B cell (primary cell): ENCODE results near the gene LRFN4. TPM values are rescaled to one million over a fixed set of nuclear protein-coding genes. Genes with fewer than 3 reads are reported as not detected.

Source experiments
- ATAC-seq: fragments of 200-7000 bp; cut with Tn5 transposase; one replicate; pipeline ENCODE4 v1.10.0; 2021; ENCODE audit warnings: low read depth, mild to moderate bottlenecking, moderate number of reproducible peaks, moderate library complexity
- CTCF ChIA-PET: fragments of 350-600 bp; sonication (Branson Sonifier 250); formaldehyde crosslinking; loops from one replicate; lab custom pipeline; 2021; ENCODE audit warnings: antibody characterized with exemption, inconsistent platforms; lab: Charles Lee
- POLR2A ChIA-PET: fragments of 350-600 bp; sonication (Branson Sonifier 250); formaldehyde crosslinking; loops from one replicate; lab custom pipeline; 2021; ENCODE audit warnings: antibody characterized with exemption; lab: Charles Lee
- DNase-seq: peaks from one replicate; pipeline ENCODE4 v3.0.0; 2013
- H2AFZ ChIP-seq: 2 replicates; pipeline ENCODE4 v1.6.1; 2012; ENCODE audit warnings: mild to moderate bottlenecking, low read depth, low read length; ENCODE audit not compliant: insufficient read depth, poor library complexity, severe bottlenecking
- H3K27ac ChIP-seq, 2 donors: 1 replicate in 1 of 2; 2 replicates in 1 of 2; pipeline ENCODE4 v1.5.1; 2012 to 2013; ENCODE audit warnings: low read length in 2 of 2, mild to moderate bottlenecking in 2 of 2, moderate library complexity in 1 of 2
- H3K27me3 ChIP-seq, 4 experiments: fragments of 200-600 bp in 1 of 4; sonication (generic) in 1 of 4; replicated peaks in 1 of 4; 1 replicate in 2 of 4; 2 replicates in 2 of 4; pipeline versions ENCODE4 v1.6.1 to v1.7.0; 2013 to 2016; ENCODE audit warnings: low read length in 3 of 4, mild to moderate bottlenecking in 2 of 4, mixed read lengths in 1 of 4, moderate library complexity in 1 of 4; ENCODE audit not compliant: insufficient read depth in 4 of 4, control insufficient read depth in 3 of 4; ENCODE audit errors: control extremely low read depth in 1 of 4
- H3K36me3 ChIP-seq, 2 experiments: replicated peaks in 1 of 2; 1 replicate in 1 of 2; 2 replicates in 1 of 2; pipeline versions ENCODE4 v1.6.1 to v1.7.1; 2013; ENCODE audit warnings: low read length in 1 of 2; ENCODE audit not compliant: insufficient read depth in 2 of 2, control insufficient read depth in 1 of 2; ENCODE audit errors: control extremely low read depth in 1 of 2, extremely low read depth in 1 of 2
- H3K4me1 ChIP-seq, 2 donors: fragments of 200-600 bp in 1 of 2; sonication (generic) in 1 of 2; 1 replicate in 1 of 2; 2 replicates in 1 of 2; pipeline versions ENCODE4 v1.5.1 to v1.6.1; 2013 to 2017; ENCODE audit warnings: low read length in 2 of 2; ENCODE audit not compliant: control insufficient read depth in 2 of 2, insufficient read depth in 2 of 2
- H3K4me2 ChIP-seq: replicated peaks from 2 replicates; pipeline ENCODE3; 2012; ENCODE audit warnings: mild to moderate bottlenecking, low read depth, low read length; ENCODE audit not compliant: poor library complexity, severe bottlenecking
- H3K4me3 ChIP-seq, 5 experiments: fragments of 200-600 bp in 1 of 5; sonication (generic) in 1 of 5; 1 replicate in 3 of 5; 2 replicates in 2 of 5; pipeline versions ENCODE4 v1.5.1 to v1.7.0; 2011 to 2016; ENCODE audit warnings: low read length in 4 of 5, mild to moderate bottlenecking in 4 of 5, low read depth in 2 of 5, control low read depth in 1 of 5, moderate library complexity in 1 of 5; ENCODE audit not compliant: insufficient read depth in 1 of 5; ENCODE audit errors: control extremely low read depth in 1 of 5, extremely low read depth in 1 of 5
- H3K79me2 ChIP-seq: fragments of 200-600 bp; sonication (generic); one replicate; pipeline ENCODE4 v1.6.0; 2016; ENCODE audit warnings: low read length; ENCODE audit not compliant: control insufficient read depth, insufficient read depth
- H3K9ac ChIP-seq: fragments of 200-600 bp; sonication (generic); 2 replicates; pipeline ENCODE4 v1.6.1; 2017; ENCODE audit warnings: mild to moderate bottlenecking, low read length, moderate library complexity
- H3K9me3 ChIP-seq, 3 donors: one replicate each; pipeline versions ENCODE4 v1.6.1 to v1.7.1; 2013; ENCODE audit warnings: low read length in 2 of 3; ENCODE audit not compliant: control insufficient read depth in 2 of 3, insufficient read depth in 1 of 3; ENCODE audit errors: control extremely low read depth in 1 of 3
- H4K20me1 ChIP-seq: 2 replicates; pipeline ENCODE4 v1.6.0; 2012; ENCODE audit warnings: mild to moderate bottlenecking, low read length; ENCODE audit not compliant: insufficient read depth, control insufficient read depth, poor library complexity, severe bottlenecking
- H3K27ac Mint-ChIP-seq: one replicate; pipeline ENCODE4 v1.8.0; 2021; ENCODE audit warnings: mixed read lengths
- H3K27me3 Mint-ChIP-seq: one replicate; pipeline ENCODE4 v1.8.0; 2021; ENCODE audit warnings: mixed read lengths
- H3K4me1 Mint-ChIP-seq: one replicate; pipeline ENCODE4 v1.8.0; 2021; ENCODE audit warnings: mixed read lengths
- H3K4me3 Mint-ChIP-seq: one replicate; pipeline ENCODE4 v1.8.0; 2021; ENCODE audit warnings: mixed read lengths
- H3K9me3 Mint-ChIP-seq: one replicate; pipeline ENCODE4 v1.8.0; 2022; ENCODE audit warnings: mixed read lengths; ENCODE audit not compliant: insufficient read depth
- EZH2 ChIP-seq: IDR thresholded peaks from 2 replicates; pipeline ENCODE4 v1.6.1; 2012; ENCODE audit warnings: borderline replicate concordance, low read depth, mild to moderate bottlenecking, moderate library complexity, low read length; ENCODE audit not compliant: insufficient read depth, poor library complexity, severe bottlenecking
- WGBS: methylation state at CpG from one replicate; pipeline ENCODE4 v1.1.5; 2013; ENCODE audit warnings: missing lambda C conversion rate; ENCODE audit not compliant: insufficient coverage; 5-methylcytosine and 5-hydroxymethylcytosine counted together
- intact Hi-C: fragments of 100-400 bp; cut with micrococcal nuclease; formaldehyde crosslinking; loops from one replicate; pipeline ENCODE4 v1.10.0; 2022
- polyA plus RNA-seq: library from polyadenylated mRNA; depleted of rRNA; stranded (reverse); fragments of >200 nt; gene quantifications from 2 replicates; pipeline ENCODE4 v1.2.3, GENCODE V29; 2012
- total RNA-seq, 2 donors: library from RNA; stranded (reverse); fragments of 120-200 nt in 1 of 2; gene quantifications; 1 replicate in 1 of 2; 2 replicates in 1 of 2; pipeline versions ENCODE4 v1.2.3 to v1.2.4, GENCODE V29; 2013 to 2022
- TF ChIP-seq, protein P1 (sequence below): fragments of 200-600 bp; IDR thresholded peaks from one replicate; pipeline ENCODE4 v1.8.0; 2022; ENCODE audit warnings: antibody characterized with exemption, mild to moderate bottlenecking

Gene LRFN4
- total and polyA plus RNA-seq, 2 donors (not counting 1 experiment from before 2014, with no cell fraction given) = 7.1 to 12.1 TPM

DNA sequence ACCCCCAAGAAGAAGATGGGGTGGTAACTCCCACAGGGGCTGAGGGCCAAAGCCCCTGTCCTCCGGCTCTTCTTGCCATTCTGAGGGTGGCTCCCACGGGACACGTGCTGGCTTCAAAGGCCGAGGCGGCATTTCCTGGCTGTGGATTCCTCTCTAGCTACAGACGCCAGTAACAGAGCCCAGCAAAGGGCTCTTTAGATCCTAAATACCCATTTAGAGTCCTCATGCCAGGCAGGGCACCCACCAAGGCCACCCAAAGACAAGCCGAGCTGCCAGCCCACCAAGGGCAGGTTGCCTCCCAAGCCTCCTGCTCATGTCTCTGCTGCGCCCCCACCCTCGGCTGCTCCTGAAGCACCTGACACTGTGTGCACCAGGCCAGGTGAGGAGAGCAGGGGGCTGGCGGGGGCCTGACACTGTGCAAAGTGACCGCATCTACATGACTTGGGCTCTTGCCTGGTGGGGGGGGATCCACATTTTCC is 5.7 kb downstream of the LRFN4 start:
- Histone ChIP-seq H3K9me3 (no peaks in the 10 kb centered on the region), H3K79me2 (no peaks in the 10 kb centered on the region), H3K9ac (no peak overlapping the region), H3K4me1 (peaks cover 0 to under 1% of the 10 kb centered on the region in 2 donors), H3K27ac (no peak overlapping the region), H3K4me3 (no peak overlapping the region), H4K20me1 (no peaks in the 10 kb centered on the region), H3K27me3 (no peaks in the 10 kb centered on the region), H3K36me3 (no peaks in the 10 kb centered on the region), H2AFZ (no peak overlapping the region), H3K4me2 (no peak overlapping the region)
- H3K9me3 Mint-ChIP-seq = no peaks in the 10 kb centered on the region
- no peak overlapping the region for H3K4me3 Mint-ChIP-seq
- POLR2A ChIA-PET = no interaction called here
- CTCF ChIA-PET = no interaction called here
- no peak overlapping the region for H3K27ac Mint-ChIP-seq
- WGBS = 82% methylated on average over 11 of the region's 11 CpGs
- intact Hi-C loops = no loop called here
- peaks cover 4% of the 10 kb centered on the region for H3K4me1 Mint-ChIP-seq
- no peak for TF ChIP-seq EZH2
- TF ChIP-seq, protein P1, sequence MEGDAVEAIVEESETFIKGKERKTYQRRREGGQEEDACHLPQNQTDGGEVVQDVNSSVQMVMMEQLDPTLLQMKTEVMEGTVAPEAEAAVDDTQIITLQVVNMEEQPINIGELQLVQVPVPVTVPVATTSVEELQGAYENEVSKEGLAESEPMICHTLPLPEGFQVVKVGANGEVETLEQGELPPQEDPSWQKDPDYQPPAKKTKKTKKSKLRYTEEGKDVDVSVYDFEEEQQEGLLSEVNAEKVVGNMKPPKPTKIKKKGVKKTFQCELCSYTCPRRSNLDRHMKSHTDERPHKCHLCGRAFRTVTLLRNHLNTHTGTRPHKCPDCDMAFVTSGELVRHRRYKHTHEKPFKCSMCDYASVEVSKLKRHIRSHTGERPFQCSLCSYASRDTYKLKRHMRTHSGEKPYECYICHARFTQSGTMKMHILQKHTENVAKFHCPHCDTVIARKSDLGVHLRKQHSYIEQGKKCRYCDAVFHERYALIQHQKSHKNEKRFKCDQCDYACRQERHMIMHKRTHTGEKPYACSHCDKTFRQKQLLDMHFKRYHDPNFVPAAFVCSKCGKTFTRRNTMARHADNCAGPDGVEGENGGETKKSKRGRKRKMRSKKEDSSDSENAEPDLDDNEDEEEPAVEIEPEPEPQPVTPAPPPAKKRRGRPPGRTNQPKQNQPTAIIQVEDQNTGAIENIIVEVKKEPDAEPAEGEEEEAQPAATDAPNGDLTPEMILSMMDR = no peak
- no peaks in the 10 kb centered on the region for H3K27me3 Mint-ChIP-seq
- no peak for DNase-seq
- no peak for ATAC-seq

DNA sequence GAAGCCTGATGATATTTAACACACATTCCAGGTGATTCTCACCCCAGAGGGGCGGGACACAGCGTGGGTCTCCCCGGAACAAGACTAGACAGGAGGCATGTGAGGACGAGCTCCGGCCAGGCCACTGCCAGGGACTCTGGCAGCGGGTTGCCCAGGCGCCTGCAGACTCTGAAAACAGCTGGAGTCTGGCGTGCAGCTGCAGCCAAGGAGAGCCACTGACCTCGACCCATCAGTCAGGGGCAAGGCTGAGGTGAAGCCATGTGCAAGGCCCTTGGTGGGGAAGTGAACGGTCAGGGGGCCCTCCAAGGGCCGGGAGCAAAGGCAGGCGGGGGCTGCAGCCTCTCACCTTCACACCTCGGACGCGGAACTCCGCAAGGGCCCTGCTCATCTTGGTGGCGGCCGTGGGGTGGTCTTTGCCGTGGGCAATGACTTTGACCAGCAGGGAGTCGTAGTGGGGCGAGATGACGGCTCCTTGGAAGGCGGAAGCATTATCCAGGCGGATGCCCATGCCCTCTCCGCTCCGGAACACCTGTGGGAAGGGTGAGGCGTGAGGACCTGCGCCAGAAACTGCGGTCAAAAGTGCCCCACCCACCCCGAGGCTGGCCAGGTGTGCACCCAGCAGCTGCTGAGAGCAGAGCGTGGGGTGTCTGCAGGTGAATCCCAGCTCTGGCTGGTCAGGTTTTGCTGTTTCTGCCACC is 6.7 kb downstream of the LRFN4 start:
- DNase-seq (no peak), ATAC-seq (no peak)
- H3K36me3 ChIP-seq = no peaks in the 10 kb centered on the region
- H3K79me2 ChIP-seq = no peaks in the 10 kb centered on the region
- no peak overlapping the region for H2AFZ ChIP-seq
- H3K9me3 ChIP-seq = no peaks in the 10 kb centered on the region
- no peak overlapping the region for H3K4me2 ChIP-seq
- TF ChIP-seq, protein P1 = no peak
- no peak for TF ChIP-seq EZH2
- H3K9me3 Mint-ChIP-seq = no peaks in the 10 kb centered on the region
- H3K4me3 ChIP-seq = no peak overlapping the region
- ChIA-PET CTCF (no interaction called here), POLR2A (no interaction called here)
- no peak overlapping the region for H3K27ac ChIP-seq
- H3K27me3 Mint-ChIP-seq = no peaks in the 10 kb centered on the region
- H4K20me1 ChIP-seq = no peaks in the 10 kb centered on the region
- H3K4me1 ChIP-seq = peaks cover 0 to 3% of the 10 kb centered on the region in 2 donors
- no peak overlapping the region for H3K9ac ChIP-seq
- 89% methylated on average over 31 of the region's 31 CpGs for WGBS
- H3K27ac Mint-ChIP-seq = no peak overlapping the region
- H3K4me1 Mint-ChIP-seq = peaks cover 11% of the 10 kb centered on the region
- H3K27me3 ChIP-seq = no peaks in the 10 kb centered on the region
- intact Hi-C loops = no loop called here
- H3K4me3 Mint-ChIP-seq = no peak overlapping the region
